ENCODE data around the gene UBE2E2.

Gene UBE2E2

GRCh38 chr3:23442598-23443383 lies 239.7 kb downstream of the UBE2E2 start:
- no peak for DNase-seq (ENCODE audit: low spot score)

- DNase-seq (ENCODE audit: low spot score), result no peak
Measured at GRCh38 chr3:23444386-23444785, 241.3 kb downstream of the UBE2E2 start.

- DNase-seq (ENCODE audit: low spot score), result no peak
Measured at GRCh38 chr3:23446301-23446700, 243.2 kb downstream of the UBE2E2 start.

- DNase-seq (ENCODE audit: low spot score), result no peak
Measured at GRCh38 chr3:23448998-23449537, 245.9 kb downstream of the UBE2E2 start.

GRCh38 chr3:23450051-23450450 lies 246.9 kb downstream of the UBE2E2 start:
- no peak for DNase-seq (ENCODE audit: low spot score)

- no peak for DNase-seq (ENCODE audit: low spot score)
Measured at GRCh38 chr3:23450806-23451205, 247.7 kb downstream of the UBE2E2 start.

- no peak for DNase-seq (ENCODE audit: low spot score)
Measured at GRCh38 chr3:23452408-23452807, 249.3 kb downstream of the UBE2E2 start.

GRCh38 chr3:23455084-23455483 lies 252.0 kb downstream of the UBE2E2 start:
- no peak for DNase-seq (ENCODE audit: low spot score)

- DNase-seq (ENCODE audit: low spot score), result no peak
Measured at GRCh38 chr3:23455775-23456174, 252.6 kb downstream of the UBE2E2 start.

- no peak for DNase-seq (ENCODE audit: low spot score)
Measured at GRCh38 chr3:23457697-23458096, 254.6 kb downstream of the UBE2E2 start.

GRCh38 chr3:23459465-23459864 lies 256.3 kb downstream of the UBE2E2 start:
- no peak for DNase-seq (ENCODE audit: low spot score)

- DNase-seq (ENCODE audit: low spot score), result no peak
Measured at GRCh38 chr3:23459889-23460546, 256.9 kb downstream of the UBE2E2 start.

GRCh38 chr3:23461069-23461468 lies 257.9 kb downstream of the UBE2E2 start:
- no peak for DNase-seq (ENCODE audit: low spot score)

- DNase-seq (ENCODE audit: low spot score), result no peak
Measured at GRCh38 chr3:23463791-23464190, 260.7 kb downstream of the UBE2E2 start.

GRCh38 chr3:23465569-23465968 lies 262.4 kb downstream of the UBE2E2 start:
- no peak for DNase-seq (ENCODE audit: low spot score)

GRCh38 chr3:23468203-23468602 lies 265.1 kb downstream of the UBE2E2 start:
- no peak for DNase-seq (ENCODE audit: low spot score)

- no peak for DNase-seq (ENCODE audit: low spot score)
Measured at GRCh38 chr3:23474580-23475357, 271.6 kb downstream of the UBE2E2 start.

- no peak for DNase-seq (ENCODE audit: low spot score)
Measured at GRCh38 chr3:23475446-23475845, 272.3 kb downstream of the UBE2E2 start.

- DNase-seq (ENCODE audit: low spot score), result no peak
Measured at GRCh38 chr3:23479026-23479425, 275.9 kb downstream of the UBE2E2 start.

GRCh38 chr3:23479615-23480328 lies 276.6 kb downstream of the UBE2E2 start:
- DNase-seq (ENCODE audit: low spot score), result no peak

GRCh38 chr3:23480329-23480714 lies 277.2 kb downstream of the UBE2E2 start:
- DNase-seq (ENCODE audit: low spot score), result peak; percentile 91

Measured in Ammon's horn (tissue), 1 donor.